Cardiac muscle cell (in vitro differentiated cells and primary cell): ENCODE results near the gene NUDT5. TPM values are rescaled to one million over a fixed set of nuclear protein-coding genes. Genes with fewer than 3 reads are reported as not detected.

Experiments
- DNase-seq, 2 donors: peaks; one replicate each; pipeline versions ENCODE4 v3.0.0 to v3.0.0-alpha.2; 2010 to 2017; ENCODE audit warnings: low read depth in 1 of 2, low spot score in 1 of 2
- H3K27ac ChIP-seq: fragments of 200-600 bp; sonication (generic); 2 replicates; pipeline ENCODE4 v1.5.1; 2016
- H3K27me3 ChIP-seq: fragments of 200-600 bp; sonication (generic); 2 replicates; pipeline ENCODE4 v1.6.0; 2016; ENCODE audit warnings: control low read depth
- H3K36me3 ChIP-seq: fragments of 200-600 bp; sonication (generic); 2 replicates; pipeline ENCODE4 v1.5.1; 2016; ENCODE audit warnings: control low read depth
- H3K4me1 ChIP-seq: fragments of 200-600 bp; sonication (generic); 2 replicates; pipeline ENCODE4 v1.8.1; 2017; ENCODE audit warnings: low read depth, mild to moderate bottlenecking, mixed run types
- H3K4me3 ChIP-seq: fragments of 200-600 bp; sonication (generic); 2 replicates; pipeline ENCODE4 v1.5.1; 2016; ENCODE audit warnings: mild to moderate bottlenecking
- H3K9me3 ChIP-seq: fragments of 200-600 bp; sonication (generic); 2 replicates; pipeline ENCODE4 v1.5.1; 2017; ENCODE audit warnings: low read depth, mild to moderate bottlenecking, control low read depth
- CTCF ChIP-seq: IDR thresholded peaks from 2 replicates; pipeline ENCODE4 v1.5.1; 2012; ENCODE audit warnings: low read depth, mild to moderate bottlenecking, low read length
- polyA plus RNA-seq: library from polyadenylated mRNA; unstranded; fragments of >200 nt; fragmentation: Nextera tagmentation; extraction: Ambion mirVana; gene quantifications from 2 replicates; pipeline ENCODE4 v1.2.1, GENCODE V29; 2016
- total RNA-seq: library from RNA; depleted of rRNA; stranded (reverse); fragments of >200 nt; gene quantifications from 2 replicates; pipeline ENCODE4 v1.2.3, GENCODE V29; 2016

NUDT5 gene
- total and polyA plus RNA-seq, 2 experiments from 2014 or later: 49.3 to 122 TPM

- H3K9me3 ChIP-seq: no peaks in the 10 kb centered on the region
- peak overlapping the region; percentile 90 for H3K4me3 ChIP-seq
Observed at GRCh38 chr10:12194752-12195271, 879 bp downstream of the NUDT5 start.

GRCh38 chr10:12193193-12193592, 2.5 kb downstream of the NUDT5 start:
- DNase-seq: peak in 1 of 2 donors; percentile 74
- Histone ChIP-seq H3K9me3 (no peaks in the 10 kb centered on the region), H3K36me3 (no peaks in the 10 kb centered on the region), H3K4me3 (no peak overlapping the region), H3K4me1 (peaks cover 15% of the 10 kb centered on the region), H3K27ac (peak overlapping the region; percentile 37), H3K27me3 (no peaks in the 10 kb centered on the region)
- TF ChIP-seq CTCF: no peak

More at GRCh38 chr10:12194752-12195271, 879 bp downstream of the NUDT5 start:
- peak overlapping the region; percentile 90 for H3K27ac ChIP-seq
- no peak for TF ChIP-seq CTCF
- DNase-seq: peak; percentile 14 to 58
- peaks cover 15% of the 10 kb centered on the region for H3K4me1 ChIP-seq
- H3K27me3 ChIP-seq: no peaks in the 10 kb centered on the region
- H3K36me3 ChIP-seq: peaks cover 10% of the 10 kb centered on the region

- Histone ChIP-seq H3K27me3 (no peaks in the 10 kb centered on the region), H3K4me1 (peaks cover 5% of the 10 kb centered on the region), H3K36me3 (no peaks in the 10 kb centered on the region), H3K4me3 (no peak overlapping the region), H3K27ac (no peak overlapping the region), H3K9me3 (no peaks in the 10 kb centered on the region)
- no peak for TF ChIP-seq CTCF
- DNase-seq: peak in 1 of 2 donors; percentile 33
Observed at GRCh38 chr10:12191715-12192114, 4.0 kb downstream of the NUDT5 start.

- TF ChIP-seq CTCF: no peak
- H3K9me3 ChIP-seq: no peaks in the 10 kb centered on the region
- peaks cover 4% of the 10 kb centered on the region for H3K4me1 ChIP-seq
- H3K4me3 ChIP-seq: no peak overlapping the region
- H3K27me3 ChIP-seq: no peaks in the 10 kb centered on the region
- DNase-seq: no peak
- peaks cover 5% of the 10 kb centered on the region for H3K36me3 ChIP-seq
- H3K27ac ChIP-seq: no peak overlapping the region
Observed at GRCh38 chr10:12189426-12189825, 6.3 kb downstream of the NUDT5 start.

- H3K4me1 ChIP-seq: no peaks in the 10 kb centered on the region
- DNase-seq: no peak
- TF ChIP-seq CTCF: no peak
- H3K4me3 ChIP-seq: no peak overlapping the region
- H3K9me3 ChIP-seq: no peaks in the 10 kb centered on the region
- H3K27ac ChIP-seq: no peak overlapping the region
- H3K27me3 ChIP-seq: no peaks in the 10 kb centered on the region
- peaks cover 10% of the 10 kb centered on the region for H3K36me3 ChIP-seq
Observed at GRCh38 chr10:12188656-12189055, 7.0 kb downstream of the NUDT5 start.
